HEK293 (cell line): ENCODE data around the gene DLX2.

Source experiments
- CTCF ChIA-PET: fragments of 350-600 bp; formaldehyde crosslinking; extraction: SDS; loops from one replicate; lab custom pipeline; 2021; ENCODE audit warnings: antibody characterized with exemption; lab: Yijun Ruan, JAX
- POLR2A ChIA-PET: fragments of 300-600 bp; formaldehyde crosslinking; extraction: SDS; loops from one replicate; lab custom pipeline; 2020; ENCODE audit warnings: antibody characterized with exemption, inconsistent platforms; lab: Yijun Ruan, JAX
- H3K27ac ChIP-seq: fragments of 200-500 bp; sonication (Bioruptor generic); 2 replicates; pipeline ENCODE4 v1.5.1; 2014; ENCODE audit warnings: low read depth, low read length, control low read depth, inconsistent platforms; ENCODE audit errors: extremely low read depth
- H3K36me3 ChIP-seq, 2 experiments: fragments of 200-500 bp in 1 of 2; sonication (Bioruptor generic) in 1 of 2; 1 replicate in 1 of 2; 2 replicates in 1 of 2; pipeline ENCODE4 v1.5.1; 2014 to 2017; ENCODE audit warnings: inconsistent platforms in 2 of 2, low read length in 2 of 2; ENCODE audit not compliant: control insufficient read depth in 2 of 2, insufficient read depth in 1 of 2
- H3K4me1 ChIP-seq: fragments of 200-500 bp; sonication (Bioruptor generic); 2 replicates; pipeline ENCODE4 v1.5.1; 2014; ENCODE audit warnings: mild to moderate bottlenecking, low read length, inconsistent platforms; ENCODE audit not compliant: control insufficient read depth, insufficient read depth
- H3K4me3 ChIP-seq: 2 replicates; pipeline ENCODE4 v1.5.1; 2011; ENCODE audit warnings: low read depth, mild to moderate bottlenecking, control low read depth, low read length, moderate library complexity
- H3K9me3 ChIP-seq: fragments of 200-500 bp; sonication (Bioruptor generic); 2 replicates; pipeline ENCODE4 v1.5.1; 2014; ENCODE audit warnings: low read depth, low read length, inconsistent platforms; ENCODE audit not compliant: control insufficient read depth, insufficient read depth
- ATF2 ChIP-seq: fragments of 450-650 bp; formaldehyde crosslinking; IDR thresholded peaks from 2 replicates; pipeline ENCODE4 v1.5.1; 2016; ENCODE audit warnings: missing biosample characterization, missing genetic modification characterization, low read depth
- REPIN1 ChIP-seq: fragments of 450-650 bp; formaldehyde crosslinking; IDR thresholded peaks from 2 replicates; pipeline ENCODE4 v1.5.1; 2017; ENCODE audit warnings: missing biosample characterization, missing genetic modification characterization, low read depth
- SCRT1 ChIP-seq: fragments of 450-650 bp; formaldehyde crosslinking; IDR thresholded peaks from 2 replicates; pipeline ENCODE4 v1.5.1; 2016; ENCODE audit warnings: missing biosample characterization, missing genetic modification characterization, borderline replicate concordance
- ZBTB11 ChIP-seq: fragments of 450-650 bp; formaldehyde crosslinking; conservative IDR thresholded peaks from 2 replicates; pipeline ENCODE4 v1.5.1; 2016; ENCODE audit warnings: low read depth, missing biosample characterization, missing genetic modification characterization
- ZBTB17 ChIP-seq: fragments of 450-650 bp; formaldehyde crosslinking; IDR thresholded peaks from 2 replicates; pipeline ENCODE4 v1.5.1; 2016; ENCODE audit warnings: missing biosample characterization, missing genetic modification characterization
- ZBTB20 ChIP-seq: fragments of 450-650 bp; formaldehyde crosslinking; IDR thresholded peaks from 2 replicates; pipeline ENCODE4 v1.5.1; 2016; ENCODE audit warnings: missing biosample characterization, missing genetic modification characterization
- ZBTB8A ChIP-seq: fragments of 450-650 bp; formaldehyde crosslinking; IDR thresholded peaks from 2 replicates; pipeline ENCODE4 v1.5.1; 2016; ENCODE audit warnings: missing biosample characterization, missing genetic modification characterization
- ZNF138 ChIP-seq: fragments of 450-650 bp; formaldehyde crosslinking; IDR thresholded peaks from 2 replicates; pipeline ENCODE4 v1.5.1; 2016; ENCODE audit warnings: missing biosample characterization, missing genetic modification characterization, borderline replicate concordance
- ZNF341 ChIP-seq: fragments of 450-650 bp; formaldehyde crosslinking; IDR thresholded peaks from 2 replicates; pipeline ENCODE4; 2016; ENCODE audit warnings: low read depth, missing biosample characterization, missing genetic modification characterization
- ZNF510 ChIP-seq: fragments of 450-650 bp; formaldehyde crosslinking; IDR thresholded peaks from 2 replicates; pipeline ENCODE4 v1.5.1; 2018; ENCODE audit warnings: mild to moderate bottlenecking, missing genetic modification characterization, missing biosample characterization; ENCODE audit not compliant: insufficient replicate concordance
- ZNF521 ChIP-seq: fragments of 450-650 bp; formaldehyde crosslinking; IDR thresholded peaks from 2 replicates; pipeline ENCODE4 v1.5.1; 2017; ENCODE audit warnings: missing biosample characterization, mild to moderate bottlenecking, missing genetic modification characterization
- ZNF561 ChIP-seq: fragments of 450-650 bp; IDR thresholded peaks from 2 replicates; pipeline ENCODE4 v1.5.1; 2018; ENCODE audit warnings: missing biosample characterization, missing genetic modification characterization, borderline replicate concordance
- ZNF585B ChIP-seq: fragments of 450-650 bp; formaldehyde crosslinking; IDR thresholded peaks from 2 replicates; pipeline ENCODE4 v1.5.1; 2016; ENCODE audit warnings: missing biosample characterization, missing genetic modification characterization
- ZNF629 ChIP-seq: fragments of 450-650 bp; formaldehyde crosslinking; IDR thresholded peaks from 2 replicates; pipeline ENCODE4 v1.5.1; 2017; ENCODE audit warnings: missing biosample characterization, missing genetic modification characterization
- ZNF639 ChIP-seq: fragments of 450-650 bp; formaldehyde crosslinking; IDR thresholded peaks from 2 replicates; pipeline ENCODE4 v1.5.1; 2016; ENCODE audit warnings: missing biosample characterization, missing genetic modification characterization
- ZNF658 ChIP-seq: fragments of 450-650 bp; formaldehyde crosslinking; IDR thresholded peaks from 2 replicates; pipeline ENCODE4; 2016; ENCODE audit warnings: missing biosample characterization, missing genetic modification characterization
- ZNF664 ChIP-seq: fragments of 450-650 bp; formaldehyde crosslinking; IDR thresholded peaks from 2 replicates; pipeline ENCODE4 v1.5.1; 2016; ENCODE audit warnings: missing biosample characterization, missing genetic modification characterization

Gene DLX2

GRCh38 chr2:172109256-172109987, 6.7 kb upstream of the DLX2 start (continued):
- TF ChIP-seq ATF2 (tag by site-specific recombination) (no peak), ZNF138 (tag by site-specific recombination) (no peak), ZNF664 (tag by site-specific recombination) (no peak), REPIN1 (tag by site-specific recombination) (no peak)

- CTCF ChIA-PET: interaction anchor here (1.3 kb wide), 1 partner anchor 402 kb away, joined by 3 read pairs; no protein-coding TSS in a partner anchor
- TF ChIP-seq ZNF561 (tag by site-specific recombination): no peak
- TF ChIP-seq, all 188 proteins: peak for 0
- H3K36me3 ChIP-seq: no peaks in the 10 kb centered on the region
- H3K4me1 ChIP-seq: peaks cover 1% of the 10 kb centered on the region; the same call in 1 of the 2 replicates
- no peaks in the 10 kb centered on the region for H3K9me3 ChIP-seq
- no peak overlapping the region for H3K4me3 ChIP-seq
- H3K27ac ChIP-seq: no peak overlapping the region
- POLR2A ChIA-PET: no interaction called here
Observed at GRCh38 chr2:172108587-172108930, 5.9 kb upstream of the DLX2 start.

GRCh38 chr2:172107690-172108586, 5.2 kb upstream of the DLX2 start:
- CTCF ChIA-PET: interaction anchor here (0.6 to 1.7 kb wide), 4 partner anchors 284 to 402 kb away, joined by 3 to 7 read pairs (median 4); no protein-coding TSS in a partner anchor
- POLR2A ChIA-PET: no interaction called here

More at GRCh38 chr2:172107690-172108586, 5.2 kb upstream of the DLX2 start:
- Histone ChIP-seq H3K9me3 (no peaks in the 10 kb centered on the region), H3K4me3 (no peak overlapping the region), H3K4me1 (peaks cover 7% of the 10 kb centered on the region; the same call in 1 of the 2 replicates), H3K36me3 (no peaks in the 10 kb centered on the region), H3K27ac (no peak overlapping the region)
- TF ChIP-seq ZNF341 (tag by site-specific recombination) (no peak), ZNF585B (tag by site-specific recombination) (no peak), ZNF658 (no peak), ZNF639 (tag by site-specific recombination) (no peak), ZNF510 (tag by site-specific recombination) (no peak), ZNF629 (tag by site-specific recombination) (no peak), ZBTB20 (no peak), ZBTB11 (tag by site-specific recombination) (no peak), SCRT1 (tag by site-specific recombination) (no peak), ZBTB17 (tag by site-specific recombination) (no peak), ZBTB8A (tag by site-specific recombination) (no peak), ZNF521 (tag by site-specific recombination) (no peak)
